HG03097 (cell line): Measurements from ENCODE around the gene CCL4.
"Not testable (repeated sequence)": the region's sequence is repeated elsewhere in the genome, so short reads cannot be mapped to it uniquely, and the experiment has no call there.

Experiments used
- ATAC-seq: cut with Tn5 transposase; IDR thresholded peaks from one replicate; pipeline ENCODE4 v1.9.1; 2021; ENCODE audit not compliant: unreplicated experiment, low FRiP score

The CCL4 gene

DNA sequence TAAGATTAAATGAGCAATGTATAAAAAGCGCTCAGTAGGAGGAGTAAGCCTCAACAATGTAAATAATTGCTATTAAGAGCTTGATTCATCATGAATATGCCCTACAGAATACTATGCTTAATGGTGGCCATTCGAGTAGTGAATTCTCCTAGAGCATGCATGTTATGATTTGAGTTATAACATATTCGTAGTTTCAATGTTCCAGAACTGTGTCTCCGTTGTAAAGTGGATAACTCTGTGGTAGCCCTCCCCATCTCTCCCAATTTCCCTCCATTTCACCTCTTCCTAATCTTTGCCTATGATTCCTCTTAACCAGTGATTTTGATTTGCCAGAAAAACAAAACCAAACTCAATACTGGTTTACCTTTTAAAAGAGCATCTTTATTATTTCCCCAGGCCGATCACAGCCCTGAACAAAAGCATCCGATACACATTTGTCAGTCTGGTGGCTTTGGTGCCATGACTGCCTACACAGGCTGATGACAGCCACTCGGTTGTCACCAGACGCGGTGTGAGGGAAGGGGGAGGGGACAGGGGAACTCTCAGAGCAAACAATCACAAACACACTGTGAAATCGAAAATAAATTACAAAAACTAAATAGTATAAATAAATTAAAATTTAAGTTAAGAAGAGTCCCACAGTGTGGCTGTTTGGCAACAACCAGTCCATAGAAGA, 15.6 kb upstream of the CCL4 start:
- not testable (repeated sequence) for ATAC-seq

- ATAC-seq, result no peak
Observed at GRCh38 chr17:36088670-36089338, 14.8 kb upstream of the CCL4 start.

DNA sequence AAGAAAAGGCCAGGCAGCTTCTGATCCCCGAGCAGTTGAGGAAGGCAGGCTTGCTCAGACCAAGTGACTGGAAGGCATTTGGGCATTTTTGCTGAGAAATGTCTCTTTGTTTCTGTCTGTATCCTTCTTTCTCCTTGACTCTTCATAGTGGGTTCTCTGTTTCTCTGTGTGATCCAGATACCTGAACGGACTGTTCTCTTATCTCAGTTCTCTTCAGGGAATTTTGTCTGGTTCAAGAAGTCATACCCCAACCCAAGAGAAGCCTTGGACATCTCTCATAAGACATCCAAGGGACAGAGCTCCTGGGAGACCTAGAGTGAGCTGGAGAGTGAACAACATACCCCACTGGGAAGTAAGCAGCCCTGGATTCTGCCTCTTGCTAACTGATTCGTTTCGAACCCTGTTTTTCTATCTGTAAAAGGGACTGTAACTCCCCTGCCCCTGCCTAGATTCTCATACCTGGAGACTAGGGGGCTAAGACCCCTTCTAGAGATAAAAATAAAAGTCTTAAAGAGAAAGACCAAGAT, 14.2 kb upstream of the CCL4 start:
- ATAC-seq, result no peak

DNA sequence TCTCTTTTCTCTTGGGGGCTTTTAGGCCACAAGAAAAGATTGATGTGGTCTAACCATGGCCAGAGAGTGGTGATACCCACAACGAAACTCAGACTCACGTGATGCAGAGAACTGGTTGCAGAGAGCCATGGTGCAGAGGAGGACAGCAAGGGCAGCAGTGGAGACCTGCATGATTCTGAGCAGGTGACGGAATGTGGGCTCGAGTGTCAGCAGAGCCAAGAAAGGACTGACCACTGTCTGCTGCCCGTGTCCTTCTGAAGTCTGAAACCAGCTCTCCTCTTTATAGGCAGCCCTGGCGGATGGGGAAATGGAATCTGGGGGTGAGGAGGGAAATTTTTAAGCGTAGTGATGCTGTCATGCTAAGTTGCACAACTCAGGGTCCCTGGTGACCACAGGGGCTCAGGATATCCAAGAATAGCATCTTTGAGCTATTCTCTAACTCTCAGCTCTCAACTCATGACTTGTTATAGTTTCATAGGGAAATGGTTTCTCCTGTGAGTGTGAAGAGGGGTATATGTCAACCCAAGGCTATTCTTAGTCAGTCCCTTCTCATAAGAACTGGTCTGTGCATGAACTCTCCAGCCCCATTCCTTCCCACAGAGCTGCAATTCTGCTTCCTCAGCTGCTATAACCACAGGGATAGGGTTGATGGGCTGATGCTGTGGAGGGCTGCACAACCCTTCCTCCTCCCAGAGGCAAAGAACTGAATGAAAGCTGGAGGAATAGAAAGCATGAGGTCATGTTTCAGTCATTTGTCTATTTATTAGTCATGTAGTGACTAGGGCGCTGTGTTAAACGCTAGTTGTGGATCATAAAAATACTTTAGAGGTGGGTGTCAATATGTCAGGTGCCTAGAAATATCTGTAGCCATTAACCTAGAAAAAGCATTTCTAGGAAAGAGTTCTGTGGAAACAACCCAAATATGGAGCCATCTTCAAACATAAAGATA, 13.5 kb upstream of the CCL4 start, which contains the start of gene CCL3:
Gene CCL3 (minus strand): TSS at position 256 of the 949 bp plus-strand sequence. CDS start 85 bp downstream, at position 171.
- ATAC-seq, result peak; percentile 67

- ATAC-seq, result no peak
Observed at GRCh38 chr17:36092230-36092629, 11.4 kb upstream of the CCL4 start.

- ATAC-seq, result not testable (repeated sequence)
Observed at GRCh38 chr17:36092715-36093114, 10.9 kb upstream of the CCL4 start.

DNA sequence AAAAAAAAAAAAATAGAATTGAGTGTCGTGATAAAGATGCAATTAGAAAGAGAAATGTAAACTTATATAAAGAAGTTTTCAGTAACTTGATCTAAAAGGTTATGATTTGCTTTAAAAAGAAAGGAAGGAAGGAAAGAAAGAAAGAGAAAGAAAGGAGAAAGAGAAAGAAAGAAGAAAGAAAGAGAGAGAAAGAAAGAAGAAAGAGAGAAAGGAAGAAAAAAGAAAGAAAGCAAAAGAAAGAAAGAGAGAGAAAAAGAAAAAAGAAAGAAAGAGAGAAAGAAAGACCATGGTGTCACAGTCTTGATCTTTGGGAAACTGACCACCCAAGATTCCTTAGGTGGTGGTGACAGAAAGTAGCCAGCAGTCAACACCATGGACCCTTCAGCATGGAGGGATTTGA, 9.4 kb upstream of the CCL4 start:
- ATAC-seq, result no peak

DNA sequence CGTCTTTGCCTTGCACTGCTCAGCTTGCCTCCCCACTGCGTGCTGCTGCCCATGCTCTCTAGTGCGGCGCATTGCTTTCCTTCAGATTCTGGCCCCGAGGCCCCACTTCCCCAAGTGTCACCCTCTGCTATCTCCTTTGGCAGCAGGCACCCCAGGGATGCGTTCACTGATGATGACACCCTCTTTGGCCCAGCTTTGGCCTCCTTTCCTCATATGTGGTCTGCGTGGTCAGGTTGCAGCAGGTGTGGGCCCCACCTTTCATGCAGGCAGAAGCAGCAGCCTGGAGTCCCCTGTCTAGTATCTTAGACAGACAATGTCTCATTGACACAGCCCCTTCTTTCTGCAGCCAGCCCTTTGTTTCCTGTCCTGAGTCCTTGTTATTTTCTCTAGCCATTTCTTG, 8.9 kb upstream of the CCL4 start:
- no peak for ATAC-seq

- no peak for ATAC-seq
Observed at GRCh38 chr17:36095992-36096391, 7.6 kb upstream of the CCL4 start.

DNA sequence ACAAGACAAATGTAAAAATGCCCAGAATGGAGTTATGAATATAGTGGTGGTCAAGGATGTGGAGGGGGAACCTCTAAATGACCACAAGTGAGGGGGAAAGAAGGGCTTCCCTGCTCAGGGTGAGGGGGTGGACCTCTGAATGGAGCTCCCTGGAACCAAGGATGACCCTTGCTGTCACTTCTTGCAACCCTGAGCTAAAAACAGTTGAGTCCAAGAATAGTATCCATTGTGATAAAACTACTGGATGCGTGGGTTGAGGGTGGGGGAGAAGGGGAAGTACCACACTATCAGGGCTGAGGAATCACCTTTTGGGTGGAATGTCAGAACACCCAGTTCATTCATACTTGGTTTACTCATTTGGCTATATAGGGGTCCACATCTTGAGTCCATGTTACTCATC, 4.6 kb upstream of the CCL4 start:
- not testable (repeated sequence) for ATAC-seq

GRCh38 chr17:36104246-36104645, 619 bp downstream of the CCL4 start:
- ATAC-seq, result not testable (repeated sequence)

DNA sequence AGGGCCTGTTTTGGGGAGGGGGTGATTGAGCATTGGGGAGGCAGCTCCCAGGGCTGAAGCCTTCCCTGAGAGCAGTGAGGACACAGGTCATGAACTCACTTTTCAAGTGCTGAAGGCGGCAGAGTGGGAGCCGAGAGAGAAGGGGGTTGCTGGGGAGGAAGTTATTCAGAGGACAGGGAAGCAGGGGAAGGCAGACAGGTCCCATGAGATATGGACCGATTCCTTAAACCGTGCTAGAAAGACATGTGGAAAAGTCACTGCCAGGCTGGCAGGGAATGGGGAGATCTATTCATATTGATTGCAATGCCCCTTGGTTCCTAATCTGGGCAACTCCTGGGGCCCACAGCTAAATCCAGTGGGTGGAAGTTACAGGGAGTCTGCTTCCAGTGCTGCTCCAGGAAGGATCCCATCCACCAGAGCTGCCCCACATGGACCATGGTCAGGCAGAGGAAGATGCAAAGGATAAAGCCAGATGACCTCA, 1.1 kb downstream of the CCL4 start:
- ATAC-seq, result no peak

- ATAC-seq, result no peak
Observed at GRCh38 chr17:36105781-36106492, 2.3 kb downstream of the CCL4 start.

GRCh38 chr17:36106493-36106835, 2.8 kb downstream of the CCL4 start:
- no peak for ATAC-seq

DNA sequence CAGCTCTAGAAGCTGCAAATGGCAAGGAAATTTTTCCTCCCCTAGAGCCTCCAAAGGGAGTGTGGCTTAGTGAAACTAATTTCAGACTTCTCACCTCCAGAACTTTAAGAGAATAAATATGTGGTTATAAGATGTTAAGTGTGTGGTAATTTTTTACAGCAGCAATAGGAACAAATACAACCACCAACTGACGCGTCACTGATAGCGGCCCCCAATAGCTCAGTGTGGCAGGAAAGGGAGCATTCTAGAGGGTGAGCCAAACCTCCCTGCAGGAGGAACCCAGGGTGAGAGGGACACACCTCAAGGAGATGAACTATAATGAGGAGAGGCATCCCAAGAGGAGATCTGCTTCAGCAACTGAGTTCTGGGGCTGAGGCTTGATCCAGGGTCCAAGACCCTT, 4.0 kb downstream of the CCL4 start:
- no peak for ATAC-seq

DNA sequence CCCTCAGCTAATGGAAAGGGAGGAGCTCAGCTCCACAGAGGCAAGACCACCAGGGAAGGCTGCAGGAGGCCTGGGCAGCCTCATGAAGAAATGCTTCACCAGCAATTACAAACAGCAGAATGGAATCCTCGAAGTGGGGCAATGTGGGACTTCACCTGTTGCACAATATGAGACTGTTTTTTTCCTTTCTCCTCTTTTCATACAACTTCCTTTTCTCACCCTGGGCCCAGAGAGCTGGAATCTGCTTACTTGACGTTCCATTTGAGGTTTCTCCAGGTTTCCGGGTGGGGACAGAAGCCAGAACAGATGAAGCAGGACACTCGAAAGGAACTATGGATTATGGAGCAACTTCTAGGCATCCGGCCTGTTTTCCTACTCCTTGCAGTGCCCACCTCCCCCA, 4.6 kb downstream of the CCL4 start:
- ATAC-seq, result not testable (repeated sequence)

- no peak for ATAC-seq
Observed at GRCh38 chr17:36111068-36111490, 7.5 kb downstream of the CCL4 start.

DNA sequence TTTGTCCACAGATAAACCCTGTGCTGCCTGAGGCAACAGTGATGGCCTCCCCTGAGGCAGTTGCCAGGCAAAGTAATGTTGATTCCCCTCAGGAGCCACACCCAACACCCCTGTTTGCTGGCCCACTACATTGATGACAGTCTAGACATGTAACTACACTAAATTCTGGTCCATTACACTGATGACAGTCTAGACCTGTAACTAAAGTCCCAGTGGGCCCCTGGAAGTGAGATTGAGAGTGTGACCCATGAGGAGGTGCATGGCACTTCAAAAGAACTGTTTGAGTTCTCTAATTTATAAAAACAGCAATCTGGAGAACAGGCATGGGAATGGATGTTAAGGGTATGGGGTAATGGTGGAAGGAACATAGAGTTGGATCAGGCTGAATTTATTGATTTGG, 8.9 kb downstream of the CCL4 start:
- no peak for ATAC-seq

DNA sequence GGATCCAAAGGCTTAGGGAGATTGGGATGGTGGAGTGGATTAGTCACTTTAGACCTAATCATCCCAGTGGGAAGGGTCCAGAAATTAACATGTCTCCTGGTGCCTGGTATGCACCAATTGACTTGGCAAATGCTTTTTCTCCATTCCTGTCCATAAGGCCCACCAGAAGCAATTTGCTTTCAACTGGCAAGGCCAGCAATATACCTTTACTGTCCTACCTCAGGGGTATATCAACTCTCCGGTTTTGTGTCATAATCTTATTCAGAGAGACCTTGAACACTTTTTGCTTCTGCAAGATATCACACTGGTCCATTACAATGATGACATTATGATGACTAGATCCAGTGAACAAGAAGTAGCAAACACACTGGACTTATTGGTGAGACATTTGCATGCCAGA, 9.5 kb downstream of the CCL4 start:
- not testable (repeated sequence) for ATAC-seq

DNA sequence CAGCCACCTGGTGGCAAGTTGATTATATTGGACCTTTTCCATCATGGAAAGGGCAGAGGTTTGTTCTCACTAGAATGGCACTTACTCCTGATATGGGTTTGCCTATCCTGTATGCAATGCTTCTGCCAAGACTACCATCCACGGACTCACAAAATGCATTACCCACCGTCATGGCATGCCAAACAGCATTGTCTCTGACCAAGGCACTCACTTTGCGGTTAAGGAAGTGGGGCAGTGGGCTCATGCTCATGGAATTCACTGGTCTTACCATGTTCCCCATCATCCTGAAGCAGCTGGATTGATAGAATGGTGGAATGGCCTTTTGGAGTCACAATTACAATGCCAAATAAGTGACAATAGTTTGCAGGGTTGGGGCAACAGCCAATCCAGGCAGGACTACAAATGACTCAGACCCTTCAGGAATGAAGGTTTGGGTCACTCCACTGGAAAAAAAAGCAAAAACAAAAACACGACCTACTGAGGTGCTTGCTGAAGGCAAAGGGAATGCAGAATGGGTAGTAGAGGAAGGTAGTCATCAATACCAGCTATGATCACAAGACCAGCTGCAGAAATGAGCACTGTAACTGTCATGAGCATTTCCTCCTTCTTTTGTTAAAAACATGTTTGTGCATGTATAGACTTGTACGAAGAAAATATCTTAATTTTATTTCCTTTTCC, 11.5 kb downstream of the CCL4 start:
- not testable (repeated sequence) for ATAC-seq
